ENCODE measurements around the gene LRRIQ3. TPM values are rescaled to one million over a fixed set of nuclear protein-coding genes. Genes with fewer than 3 reads are reported as not detected.

LRRIQ3 gene
- total and polyA plus RNA-seq, 10 of the 15 experiments (the other 5 are each of a cell fraction or from before 2014, with no cell fraction given), result 1.1 to 5.1 (median 2.7) TPM

DNA sequence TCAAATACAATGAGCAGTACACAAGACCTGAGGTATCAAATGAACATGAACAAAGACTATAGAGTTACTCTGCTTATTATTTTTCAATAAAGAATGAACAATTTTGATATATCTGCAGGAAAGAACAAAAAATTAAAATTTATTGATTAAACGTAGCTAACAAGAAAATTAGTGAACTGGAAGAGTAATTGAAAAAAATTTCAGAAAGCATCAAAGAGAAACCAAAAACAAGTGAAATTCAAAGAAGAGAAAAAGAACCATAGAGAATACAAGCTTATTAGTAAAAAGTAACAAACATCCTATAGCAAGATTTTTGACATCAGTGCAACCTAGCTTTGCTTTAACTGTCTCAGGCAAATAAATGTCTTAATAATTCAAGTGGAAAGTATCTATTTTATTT is 106.6 kb downstream of the LRRIQ3 start (continued):
- TF ChIP-seq ZBTB11 (CRISPR knock-in tag; IDR thresholded peaks at IDR 0.05), result no peak
- no peak for TF ChIP-seq CBX5 (IDR thresholded peaks at IDR 0.05; ENCODE audit: low read depth)
- no peak for TF ChIP-seq SPI1 (IDR thresholded peaks at IDR 0.05; ENCODE audit: borderline replicate concordance, insufficient read depth, low read depth, low read length)
- TF ChIP-seq IKZF1 (conservative IDR thresholded peaks at IDR 0.05), result no peak

- no peak for TF ChIP-seq NR2F1 (conservative IDR thresholded peaks at IDR 0.05)
Observed at GRCh38 chr1:74083128-74083527, 114.8 kb downstream of the LRRIQ3 start.

More at GRCh38 chr1:74083128-74083527, 114.8 kb downstream of the LRRIQ3 start:
- Histone ChIP-seq H3K9me3 (replicated peaks; ENCODE audit: control insufficient read depth, insufficient read depth, low read length) (no peaks in the 10 kb centered on the region), H3K9ac (ENCODE audit: control insufficient read depth, insufficient read depth, low read length) (no peak overlapping the region), H3K4me3 (no peak overlapping the region), H2AFZ (ENCODE audit: control insufficient read depth, low read depth, low read length) (no peak overlapping the region), H3K36me3 (ENCODE audit: control insufficient read depth in 2 of 2, insufficient read depth in 2 of 2, low read length in 1 of 2) (no peaks in the 10 kb centered on the region), H3K27me3 (replicated peaks in 1 of 2; ENCODE audit: control insufficient read depth in 2 of 2, insufficient read depth in 2 of 2, low read length in 1 of 2) (no peaks in the 10 kb centered on the region), H3K4me1 (ENCODE audit: control insufficient read depth, insufficient read depth, low read length) (no peaks in the 10 kb centered on the region), H3K27ac (ENCODE audit: control insufficient read depth, insufficient read depth) (no peak overlapping the region), H3K4me2 (ENCODE audit: control insufficient read depth, insufficient read depth) (no peak overlapping the region), H3K79me2 (ENCODE audit: control insufficient read depth, insufficient read depth, low read length) (no peaks in the 10 kb centered on the region), H4K20me1 (ENCODE audit: control insufficient read depth, insufficient read depth) (no peaks in the 10 kb centered on the region)
- POLR2A ChIA-PET, result no interaction called here
- FAIRE-seq, result no peak
- RAD21 ChIA-PET (ENCODE audit: unreplicated experiment), result interaction anchor here (0.5 kb wide), 1 partner anchor 651 kb away, joined by 3 read pairs; no protein-coding TSS in a partner anchor
- intact Hi-C loops (cut with micrococcal nuclease; ENCODE audit: unreplicated experiment) (no loop called here), in situ Hi-C loops (cut with MboI) (no loop called here)
- CTCF ChIA-PET, result no interaction called here
- ATAC-seq, result no peak
- WGBS (ENCODE audit: insufficient coverage, insufficient replicate concordance, low lambda C conversion rate, missing lambda C conversion rate), result 0% methylated on average over 1 of the region's 1 CpG
- BruUV-seq (replicated peaks), result no TSS peak
- SMC1A ChIA-PET (ENCODE audit: uncharacterized antibody, unreplicated experiment), result no interaction called here
- DNase-seq (ENCODE audit: low read depth, low spot score), result no peak
